H1 (cell line): ENCODE data around the gene ZWILCH. TPM values are rescaled to one million over a fixed set of nuclear protein-coding genes. Genes with fewer than 3 reads are reported as not detected.

Experiments used
- CHD7 ChIP-seq: fragments of 300-600 bp; sonication (generic); IDR thresholded peaks from 2 replicates; pipeline ENCODE4 v1.7.1; 2012; ENCODE audit warnings: low read length, moderate library complexity, mild to moderate bottlenecking, inconsistent platforms; ENCODE audit not compliant: insufficient replicate concordance
- polyA plus RNA-seq, 7 experiments: library from polyadenylated mRNA; depleted of rRNA in 3 of 7; stranded (reverse) in 5 of 7; unstranded in 2 of 7; fragments of >200 nt in 5 of 7; fragments of 200-250 nt in 2 of 7; gene quantifications; 1 replicate in 5 of 7; 2 replicates in 1 of 7; 4 replicates in 1 of 7; pipeline versions ENCODE4 v1.2.1 to v1.2.3, GENCODE V29; 2011 to 2013; ENCODE audit warnings: missing spikeins in 2 of 7, mixed read lengths in 2 of 7
- total RNA-seq: library from RNA; stranded (reverse); fragmentation: NEBNext Ultra II Directional; extraction: Animal tissue kit (Norgen Biotek cat#: 25700); gene quantifications from 2 replicates; pipeline ENCODE4 v1.2.1, GENCODE V29; 2021

Gene ZWILCH
- total and polyA plus RNA-seq, 2 of the 8 experiments (the other 6 are each of a cell fraction or from before 2014, with no cell fraction given), result 18.1 to 61.5 TPM

GRCh38 chr15:66489179-66489791 is 15.8 kb upstream of the ZWILCH start (continued):
- no peak for TF ChIP-seq CHD7
